Neural progenitor cell (in vitro differentiated cells): ENCODE results near the gene PTGER2.

Experiments used
- EZH2 ChIP-seq: fragments of 200-600 bp; sonication (generic); IDR thresholded peaks from 2 replicates; pipeline ENCODE4 v1.6.1; 2017; ENCODE audit warnings: antibody characterized with exemption, mild to moderate bottlenecking, moderate library complexity
- EZH2phosphoT487 ChIP-seq: fragments of 200-600 bp; sonication (generic); IDR thresholded peaks from 2 replicates; pipeline ENCODE4 v1.6.1; 2017; ENCODE audit warnings: antibody characterized with exemption
- TF ChIP-seq, protein P1 (sequence below): fragments of 200-600 bp; sonication (generic); IDR thresholded peaks from 2 replicates; pipeline ENCODE4 v1.5.1; 2017; ENCODE audit warnings: antibody characterized with exemption, mild to moderate bottlenecking

DNA sequence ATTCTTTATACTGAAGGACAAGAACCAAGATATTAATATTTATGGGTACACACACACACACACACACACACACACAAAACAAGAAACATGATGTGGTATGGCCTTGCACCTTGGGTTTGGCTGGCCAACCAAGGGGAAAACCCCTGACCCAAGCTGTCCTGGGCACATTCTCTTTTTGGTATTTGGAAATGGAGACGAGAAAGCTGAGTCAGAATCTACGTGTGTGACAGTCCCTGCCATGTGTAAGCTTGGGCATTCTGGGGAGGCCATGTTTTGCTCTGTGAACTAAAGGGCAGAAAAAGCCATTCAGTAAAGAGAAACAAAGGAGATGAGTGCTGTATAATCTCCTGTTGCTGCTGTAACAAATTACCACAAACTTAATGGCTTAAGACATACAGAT lies 35.6 kb downstream of the PTGER2 start:
- TF ChIP-seq, protein P1, sequence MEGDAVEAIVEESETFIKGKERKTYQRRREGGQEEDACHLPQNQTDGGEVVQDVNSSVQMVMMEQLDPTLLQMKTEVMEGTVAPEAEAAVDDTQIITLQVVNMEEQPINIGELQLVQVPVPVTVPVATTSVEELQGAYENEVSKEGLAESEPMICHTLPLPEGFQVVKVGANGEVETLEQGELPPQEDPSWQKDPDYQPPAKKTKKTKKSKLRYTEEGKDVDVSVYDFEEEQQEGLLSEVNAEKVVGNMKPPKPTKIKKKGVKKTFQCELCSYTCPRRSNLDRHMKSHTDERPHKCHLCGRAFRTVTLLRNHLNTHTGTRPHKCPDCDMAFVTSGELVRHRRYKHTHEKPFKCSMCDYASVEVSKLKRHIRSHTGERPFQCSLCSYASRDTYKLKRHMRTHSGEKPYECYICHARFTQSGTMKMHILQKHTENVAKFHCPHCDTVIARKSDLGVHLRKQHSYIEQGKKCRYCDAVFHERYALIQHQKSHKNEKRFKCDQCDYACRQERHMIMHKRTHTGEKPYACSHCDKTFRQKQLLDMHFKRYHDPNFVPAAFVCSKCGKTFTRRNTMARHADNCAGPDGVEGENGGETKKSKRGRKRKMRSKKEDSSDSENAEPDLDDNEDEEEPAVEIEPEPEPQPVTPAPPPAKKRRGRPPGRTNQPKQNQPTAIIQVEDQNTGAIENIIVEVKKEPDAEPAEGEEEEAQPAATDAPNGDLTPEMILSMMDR, result no peak
- TF ChIP-seq EZH2 (no peak), EZH2phosphoT487 (no peak)
